Activated CD8-positive, alpha-beta memory T cell treated with anti-CD3 and anti-CD28 coated beads, Interleukin-2, amount 50 U/mL, for 1 hour (primary cell): ENCODE measurements around the gene SLC16A5.
"Not testable (repeated sequence)": the region's sequence is repeated elsewhere in the genome, so short reads cannot be mapped to it uniquely, and the experiment has no call there.

Source experiments
- DNase-seq: peaks from one replicate; pipeline ENCODE4 v3.0.0-alpha.2; 2020; ENCODE audit errors: extremely low read depth

Gene SLC16A5

DNA sequence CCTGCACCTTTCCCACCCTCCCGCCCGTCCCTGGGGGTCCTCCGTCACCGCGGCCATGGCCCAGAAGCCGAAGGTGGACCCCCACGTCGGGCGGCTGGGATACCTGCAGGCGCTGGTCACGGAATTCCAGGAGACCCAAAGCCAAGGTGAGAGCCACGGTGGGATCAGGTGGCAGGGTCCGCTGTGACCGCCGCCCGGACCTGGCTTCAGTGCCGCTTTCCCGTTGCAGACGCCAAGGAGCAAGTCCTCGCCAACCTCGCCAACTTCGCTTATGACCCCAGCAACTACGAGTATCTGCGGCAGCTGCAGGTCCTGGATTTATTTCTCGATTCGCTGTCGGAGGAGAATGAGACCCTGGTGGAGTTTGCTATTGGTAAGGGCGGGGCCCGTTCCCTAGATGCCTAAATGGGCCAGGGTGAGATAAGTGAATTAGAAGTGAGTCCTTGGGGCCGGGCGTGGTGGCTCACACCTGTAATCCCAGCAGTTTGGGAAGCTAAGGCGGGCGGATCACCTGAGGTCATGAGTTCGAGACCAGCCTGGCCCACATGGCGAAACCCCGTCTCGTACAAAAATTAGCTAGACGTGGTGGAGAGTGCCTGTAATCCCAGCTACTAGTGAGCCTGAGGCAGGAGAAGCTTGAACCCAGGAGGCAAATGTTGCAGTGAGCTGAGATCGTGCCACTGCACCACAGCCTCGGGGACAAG lies 22.6 kb downstream of the SLC16A5 start:
- DNase-seq: no peak

- no peak for DNase-seq
Measured at GRCh38 chr17:75111777-75112335, 24.1 kb downstream of the SLC16A5 start.

- DNase-seq: peak; percentile 87
Measured at GRCh38 chr17:75113798-75114551, 26.2 kb downstream of the SLC16A5 start.

DNA sequence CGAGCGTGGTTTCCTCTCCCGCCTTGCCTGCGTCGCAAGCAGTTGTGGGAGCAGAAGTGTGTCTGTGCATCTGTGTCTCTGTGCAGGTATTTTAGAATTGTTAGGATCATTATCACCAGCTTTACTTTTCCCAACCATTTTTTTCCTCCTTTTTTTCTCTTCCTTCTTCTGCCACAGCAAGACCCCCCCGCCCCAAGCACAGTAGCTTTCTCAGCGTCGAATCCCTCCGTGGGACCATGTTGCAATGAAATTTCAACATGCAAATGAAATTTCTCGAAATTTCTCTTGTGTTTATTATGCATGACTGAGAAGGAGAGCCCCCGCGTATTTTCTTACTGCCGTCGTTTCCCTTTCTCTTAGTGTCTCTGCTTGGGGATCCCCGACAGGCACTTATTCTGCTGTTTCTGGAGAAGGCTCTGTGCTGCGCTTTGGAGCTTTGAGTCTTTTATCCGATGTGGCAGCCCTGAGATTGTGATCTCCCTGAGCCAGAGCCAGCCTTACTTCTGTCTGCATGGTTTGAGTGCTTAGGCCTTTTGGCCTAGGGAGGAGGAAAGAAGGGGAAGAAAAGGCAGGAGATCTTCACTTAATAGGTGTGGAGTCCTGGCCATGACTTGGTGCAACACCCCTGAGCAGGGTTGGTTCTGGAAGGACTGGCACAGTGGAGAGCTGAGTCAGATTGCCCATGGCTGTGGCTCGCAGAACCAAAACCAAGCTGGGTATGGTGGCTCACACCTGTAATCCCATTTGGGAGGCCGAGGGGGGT lies 27.0 kb downstream of the SLC16A5 start:
- DNase-seq: no peak

GRCh38 chr17:75115555-75115954 lies 27.8 kb downstream of the SLC16A5 start:
- DNase-seq: no peak

- DNase-seq: no peak
Measured at GRCh38 chr17:75116737-75117136, 29.0 kb downstream of the SLC16A5 start.

GRCh38 chr17:75118307-75118706 lies 30.6 kb downstream of the SLC16A5 start:
- DNase-seq: no peak

DNA sequence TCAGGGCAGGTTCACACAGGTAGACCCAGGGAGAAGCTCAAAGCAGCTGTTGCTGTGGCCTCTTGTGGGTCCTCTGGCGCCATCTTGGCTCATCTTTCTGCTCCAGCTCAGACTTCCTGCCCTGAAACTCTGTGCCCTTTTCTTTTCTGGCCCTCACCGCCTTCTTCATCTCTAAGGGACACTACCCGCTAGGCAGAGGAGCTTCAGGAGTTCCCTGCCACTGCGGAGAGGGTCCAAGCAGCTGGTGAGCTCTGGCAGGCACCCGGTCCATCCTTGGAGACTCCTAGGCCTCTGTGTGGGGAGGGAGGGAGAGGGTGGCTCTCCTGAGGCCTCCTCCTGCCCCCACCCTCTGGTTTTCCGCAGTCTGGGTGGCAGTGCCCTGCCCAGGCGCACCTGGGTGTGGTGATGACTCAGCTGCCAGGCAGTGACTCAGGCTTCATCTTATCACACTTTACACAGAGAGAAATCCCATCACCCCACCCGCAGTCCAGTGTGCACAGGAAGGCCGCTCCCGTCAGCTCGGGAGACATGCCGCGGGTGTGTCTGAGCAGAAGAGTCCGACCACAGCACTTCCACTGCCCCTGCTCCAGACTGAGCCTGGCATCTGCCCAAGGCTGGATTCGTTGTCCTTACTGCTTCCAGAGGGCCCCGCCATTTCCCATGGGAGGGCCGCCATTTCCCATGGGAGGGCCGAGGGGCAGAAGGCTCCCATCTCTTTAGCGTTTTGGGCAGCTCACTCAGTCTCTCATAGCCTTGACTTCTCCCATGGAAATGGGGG lies 36.5 kb downstream of the SLC16A5 start:
- DNase-seq: no peak

DNA sequence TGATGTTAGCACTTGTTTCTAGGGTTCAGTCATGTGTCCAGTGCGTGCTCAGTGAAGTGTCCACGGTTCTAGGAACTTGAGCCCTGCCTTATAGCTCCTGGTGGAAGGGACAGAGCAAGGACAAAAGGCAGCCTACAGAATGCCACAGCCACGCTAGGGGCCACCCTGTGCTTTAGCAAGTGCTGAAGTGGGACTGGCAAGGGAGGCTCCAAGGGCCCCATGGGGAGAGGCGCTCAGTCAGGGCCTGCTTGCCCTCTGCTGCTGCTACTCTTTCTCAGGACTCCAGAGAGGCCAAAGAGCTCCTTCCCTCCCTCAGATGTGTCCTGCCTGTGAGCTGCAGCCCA lies 37.0 kb downstream of the SLC16A5 start:
- DNase-seq: no peak

- no peak for DNase-seq
Measured at GRCh38 chr17:75125984-75126383, 38.2 kb downstream of the SLC16A5 start.

- no peak for DNase-seq
Measured at GRCh38 chr17:75126954-75127353, 39.2 kb downstream of the SLC16A5 start.

- not testable (repeated sequence) for DNase-seq
Measured at GRCh38 chr17:75127936-75128335, 40.2 kb downstream of the SLC16A5 start.

DNA sequence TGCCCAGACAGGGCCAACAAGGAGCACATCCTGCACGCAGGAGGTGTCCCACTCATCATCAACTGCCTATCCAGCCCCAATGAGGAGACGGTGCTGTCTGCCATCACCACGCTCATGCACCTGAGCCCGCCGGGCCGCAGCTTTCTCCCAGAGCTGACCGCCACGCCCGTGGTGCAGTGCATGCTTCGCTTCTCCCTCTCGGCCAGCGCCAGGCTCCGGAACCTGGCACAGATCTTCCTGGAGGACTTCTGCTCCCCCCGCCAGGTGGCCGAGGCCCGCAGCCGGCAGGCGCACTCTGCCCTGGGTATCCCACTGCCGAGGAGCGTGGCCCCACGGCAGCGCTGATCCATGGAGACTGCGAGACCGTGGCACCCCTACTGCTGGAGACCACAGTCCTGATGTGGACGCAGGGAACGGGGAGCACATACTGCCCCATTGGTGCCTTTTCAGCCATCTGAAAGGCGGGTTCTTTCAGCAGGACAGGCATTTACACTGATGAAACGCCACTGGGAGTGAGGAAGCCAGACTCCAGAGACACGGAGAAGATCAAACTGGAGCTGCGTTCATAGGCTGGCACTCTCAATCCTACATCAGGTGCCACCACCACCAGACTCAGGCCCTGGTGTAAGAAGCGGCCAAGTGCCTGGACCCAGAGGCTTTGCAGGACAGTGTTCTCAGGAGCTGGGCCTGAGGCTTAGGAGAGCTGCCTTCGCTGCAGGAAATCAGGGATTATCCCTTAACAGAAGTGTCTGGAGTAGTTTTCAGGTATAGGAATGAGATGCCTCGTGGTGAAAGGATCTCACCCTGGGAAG lies 41.1 kb downstream of the SLC16A5 start:
- no peak for DNase-seq

DNA sequence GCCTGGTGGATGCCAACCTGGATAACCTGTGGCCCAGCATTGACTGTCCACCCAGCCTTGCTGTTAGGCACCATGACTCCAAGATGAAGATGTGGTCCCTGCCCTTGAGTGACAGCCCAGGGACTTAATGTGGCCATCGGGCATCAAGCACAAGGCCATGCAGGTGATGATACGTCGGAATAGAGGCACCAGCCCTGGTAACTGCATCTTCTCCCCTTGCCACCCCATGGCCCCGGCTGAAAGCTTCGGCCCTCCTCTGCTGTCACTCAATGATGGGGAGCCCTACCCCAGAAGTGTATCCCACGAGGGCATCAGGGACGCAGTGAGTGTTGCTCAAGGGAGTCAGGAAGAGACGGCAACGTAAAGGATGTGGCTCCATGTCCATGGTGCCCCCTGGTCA lies 41.8 kb downstream of the SLC16A5 start:
- DNase-seq: no peak

- DNase-seq: no peak
Measured at GRCh38 chr17:75130059-75130631, 42.4 kb downstream of the SLC16A5 start.

DNA sequence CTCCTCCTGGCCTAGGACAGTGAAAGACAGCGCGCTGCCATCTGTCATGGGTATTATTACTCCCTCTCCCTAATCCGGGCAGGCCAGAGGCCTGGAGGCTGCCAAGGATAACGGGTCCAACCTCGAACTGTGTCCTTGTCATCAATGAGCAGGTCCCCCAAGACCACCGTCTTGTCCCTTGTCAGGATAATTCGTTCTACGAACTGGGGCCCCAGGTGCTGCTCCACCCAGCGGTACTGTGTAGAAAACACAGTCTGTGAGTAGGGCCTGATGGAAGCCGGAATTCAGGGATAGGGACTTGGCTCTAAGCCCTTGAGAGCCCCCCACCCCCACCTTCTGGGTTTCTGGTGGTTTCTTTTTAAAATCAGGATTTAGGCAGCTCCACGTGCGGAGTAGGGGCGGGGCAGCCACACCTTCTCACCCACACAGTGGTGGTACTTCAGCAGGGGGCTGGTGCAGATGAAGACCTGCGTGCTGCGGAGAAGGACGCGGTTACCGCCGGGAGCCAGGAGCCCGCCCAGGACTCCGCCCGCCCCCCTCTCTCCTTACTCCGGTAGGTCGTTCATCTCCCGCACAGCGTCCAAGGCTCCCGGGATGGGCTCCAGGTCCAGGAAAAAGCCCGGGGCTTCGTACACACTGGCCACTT lies 43.0 kb downstream of the SLC16A5 start:
- DNase-seq: no peak

DNA sequence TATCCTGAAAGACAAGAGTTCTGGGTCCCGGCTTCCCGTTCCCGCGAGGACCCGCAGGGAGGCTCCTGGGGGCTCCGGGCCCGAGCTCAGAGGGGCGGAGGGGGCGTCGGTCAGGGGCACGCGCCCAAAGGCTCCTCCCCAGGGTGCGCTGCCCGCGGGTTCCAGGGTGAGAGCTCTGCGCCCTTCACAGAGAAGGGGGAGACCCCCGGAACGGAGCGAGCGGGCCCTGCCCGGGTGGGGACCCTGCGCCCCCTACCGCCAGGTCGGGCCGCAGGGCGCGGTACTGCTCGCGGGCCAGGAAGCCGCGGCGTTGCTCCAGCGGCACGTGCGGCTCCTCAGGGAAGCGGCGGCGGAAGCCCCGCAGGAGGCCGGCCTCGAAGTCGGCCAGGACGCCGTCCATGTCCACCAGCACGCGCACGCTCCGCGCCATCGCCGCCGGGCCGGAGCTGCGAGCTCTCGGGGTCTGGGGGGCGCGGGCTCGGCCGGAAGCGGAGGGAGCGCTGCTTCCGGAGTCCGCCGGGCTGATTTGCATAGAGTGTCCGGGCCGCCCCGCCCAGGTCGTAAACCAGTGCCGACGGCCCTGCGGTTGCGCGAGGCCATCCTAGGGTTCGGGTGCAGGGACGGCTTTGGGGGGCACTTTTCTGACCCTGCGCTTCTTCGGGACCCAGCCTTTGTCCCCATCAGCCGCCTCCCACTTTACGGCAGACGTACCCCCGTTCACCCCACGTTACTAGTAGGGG lies 43.7 kb downstream of the SLC16A5 start, which contains the start of gene NT5C:
Gene NT5C (minus strand): TSS at position 465 of the 740 bp plus-strand sequence. CDS start 35 bp downstream, at position 430.
- no peak for DNase-seq

GRCh38 chr17:75132018-75133000 lies 44.6 kb downstream of the SLC16A5 start:
- not testable (repeated sequence) for DNase-seq
